GM18507 (cell line): Measurements from ENCODE around the gene SYNE2.
A peak's percentile ranks its signal among the peaks of the same experiment; 100 is the strongest.
"Not testable (repeated sequence)": the region's sequence is repeated elsewhere in the genome, so short reads cannot be mapped to it uniquely, and the experiment has no call there.

ENCODE experiments used
- DNase-seq: peaks from one replicate; pipeline ENCODE4 v3.0.0; 2011; ENCODE audit warnings: low read depth; ENCODE audit not compliant: insufficient read length; ENCODE audit errors: extremely low spot score
- FAIRE-seq: peaks from 2 replicates; lab custom pipeline; 2011; peaks lifted over from hg19 to GRCh38; lab: Jason Lieb, UNC

SYNE2 gene

DNA sequence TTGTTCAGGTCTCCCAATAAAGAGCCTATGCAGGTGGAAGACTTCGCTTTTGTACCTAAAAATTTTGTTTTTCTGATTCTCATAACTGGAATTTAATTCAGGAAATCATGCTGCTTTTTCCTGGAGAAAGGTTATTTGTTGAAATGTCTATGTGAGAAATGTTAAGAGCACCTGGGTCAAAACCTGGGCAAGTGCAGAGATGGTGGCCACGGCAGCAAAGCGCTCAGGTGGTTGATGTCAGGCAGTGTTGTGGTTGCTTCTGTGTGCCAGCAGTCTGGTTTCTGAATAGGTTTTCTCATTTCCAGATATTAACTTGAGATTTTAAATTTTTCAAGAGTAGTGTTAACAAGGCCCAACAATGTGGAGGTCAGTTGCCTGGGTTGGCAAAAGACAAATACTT lies 345.2 kb downstream of the SYNE2 start:
- no peak for DNase-seq
- FAIRE-seq: no peak

DNA sequence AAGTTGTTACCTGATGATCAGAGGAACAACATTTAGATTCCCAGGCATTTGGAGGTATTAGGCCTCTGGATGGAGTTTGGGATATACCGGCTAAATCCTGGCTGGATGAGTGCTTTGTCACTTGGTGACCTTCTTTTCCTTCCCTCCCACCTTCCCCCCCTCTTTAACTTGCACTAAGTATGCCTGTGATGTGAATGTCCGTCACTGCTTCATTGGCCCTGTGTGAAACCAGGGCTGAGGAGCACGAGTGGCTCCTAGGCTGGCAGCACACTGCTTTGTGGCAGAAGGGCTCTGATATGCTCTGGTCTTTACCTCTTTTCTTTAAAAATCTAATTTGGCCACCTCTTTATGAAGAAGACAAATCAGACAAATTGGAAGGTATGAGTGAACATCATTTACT lies 345.7 kb downstream of the SYNE2 start:
- no peak for FAIRE-seq

DNA sequence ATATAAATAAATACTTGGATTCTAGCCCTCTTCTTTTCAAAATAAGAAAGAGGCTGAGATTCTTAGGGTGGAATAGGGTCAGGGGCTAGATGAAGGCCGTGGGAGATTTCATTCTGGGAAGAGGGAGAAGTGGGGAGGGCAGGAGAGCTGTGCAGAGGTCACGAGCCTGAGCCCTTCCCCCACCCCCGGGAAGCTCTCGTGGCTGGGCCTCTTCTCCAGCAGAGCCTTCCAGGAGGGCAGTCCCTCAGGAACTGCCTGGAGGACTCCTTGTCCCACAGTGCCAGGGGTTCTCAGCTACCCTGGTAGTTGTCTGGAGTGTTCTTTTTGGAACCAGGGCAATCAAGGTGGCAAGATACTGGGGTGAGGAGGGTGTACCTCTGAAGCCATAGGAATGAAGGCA lies 347.4 kb downstream of the SYNE2 start:
- FAIRE-seq: no peak

More for the DNA sequence above, 345.7 kb downstream of the SYNE2 start:
- DNase-seq: no peak

DNA sequence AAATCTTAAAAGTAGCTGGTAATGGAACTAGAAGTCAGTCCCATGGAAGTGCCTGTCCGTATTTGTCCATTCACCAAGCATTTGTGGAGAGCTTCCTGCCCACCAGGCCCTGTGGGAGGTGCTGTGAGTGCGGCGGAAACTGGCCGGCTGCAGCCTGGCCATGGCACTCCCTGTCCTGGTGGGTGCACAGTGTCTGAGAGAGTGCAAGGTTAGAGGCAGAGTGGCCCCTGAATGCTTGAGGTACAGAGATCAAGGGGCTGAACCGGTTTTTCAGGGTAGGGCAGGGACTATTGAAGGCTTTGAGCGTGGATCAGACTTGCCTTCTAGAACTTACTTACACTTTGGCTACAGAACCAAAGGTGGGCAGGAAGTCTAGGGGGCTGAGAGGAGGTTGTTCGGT lies 348.5 kb downstream of the SYNE2 start:
- FAIRE-seq: no peak
- no peak for DNase-seq

More for the DNA sequence above, 347.4 kb downstream of the SYNE2 start:
- DNase-seq: no peak

DNA sequence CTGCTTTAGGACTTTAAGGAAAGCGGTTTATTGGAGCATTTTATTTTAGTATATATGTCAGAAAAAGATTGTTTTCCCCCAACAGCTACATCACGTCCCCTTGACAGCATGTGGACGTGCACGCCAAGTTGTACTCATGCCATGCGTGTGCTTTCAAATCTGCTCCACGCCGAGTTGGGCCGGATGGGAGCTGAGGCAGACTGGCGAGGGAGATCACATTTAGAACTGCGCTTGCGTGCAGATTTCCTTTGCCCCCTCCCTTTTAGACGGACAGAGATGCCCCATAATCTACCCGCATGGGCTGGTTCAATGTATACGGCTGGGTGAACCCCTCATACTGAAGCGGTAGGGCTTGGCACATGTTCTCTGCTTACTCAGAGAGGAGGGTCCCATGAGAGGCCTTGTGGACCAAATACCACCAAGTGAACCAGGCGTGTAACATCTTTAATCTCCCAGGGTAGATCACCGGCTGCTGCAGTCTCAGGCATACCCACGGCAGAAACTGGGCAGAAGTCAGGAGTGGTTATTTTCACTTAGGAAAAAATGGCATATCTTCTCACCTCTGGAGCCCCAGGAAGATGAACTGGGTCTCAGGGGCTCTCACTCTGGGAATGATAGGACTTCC lies 349.2 kb downstream of the SYNE2 start:
- FAIRE-seq (no peak), DNase-seq (no peak)

DNA sequence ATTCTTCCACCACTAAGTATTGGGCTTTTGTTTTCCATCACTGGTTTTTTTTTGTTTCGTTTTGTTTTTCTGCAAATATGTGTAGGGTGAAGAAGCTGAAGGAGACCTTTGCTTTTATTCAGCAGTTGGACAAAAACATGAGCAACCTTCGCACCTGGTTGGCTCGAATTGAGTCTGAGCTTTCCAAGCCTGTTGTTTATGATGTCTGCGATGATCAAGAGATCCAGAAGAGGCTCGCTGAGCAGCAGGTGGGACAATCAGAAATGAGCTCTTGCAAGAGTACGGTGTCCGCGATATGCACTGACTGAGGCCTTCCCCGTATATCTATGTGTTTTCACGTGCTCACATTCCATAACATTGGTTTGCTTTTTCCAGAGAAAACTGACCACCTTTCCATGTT lies 349.9 kb downstream of the SYNE2 start:
- no peak for FAIRE-seq
- no peak for DNase-seq

DNA sequence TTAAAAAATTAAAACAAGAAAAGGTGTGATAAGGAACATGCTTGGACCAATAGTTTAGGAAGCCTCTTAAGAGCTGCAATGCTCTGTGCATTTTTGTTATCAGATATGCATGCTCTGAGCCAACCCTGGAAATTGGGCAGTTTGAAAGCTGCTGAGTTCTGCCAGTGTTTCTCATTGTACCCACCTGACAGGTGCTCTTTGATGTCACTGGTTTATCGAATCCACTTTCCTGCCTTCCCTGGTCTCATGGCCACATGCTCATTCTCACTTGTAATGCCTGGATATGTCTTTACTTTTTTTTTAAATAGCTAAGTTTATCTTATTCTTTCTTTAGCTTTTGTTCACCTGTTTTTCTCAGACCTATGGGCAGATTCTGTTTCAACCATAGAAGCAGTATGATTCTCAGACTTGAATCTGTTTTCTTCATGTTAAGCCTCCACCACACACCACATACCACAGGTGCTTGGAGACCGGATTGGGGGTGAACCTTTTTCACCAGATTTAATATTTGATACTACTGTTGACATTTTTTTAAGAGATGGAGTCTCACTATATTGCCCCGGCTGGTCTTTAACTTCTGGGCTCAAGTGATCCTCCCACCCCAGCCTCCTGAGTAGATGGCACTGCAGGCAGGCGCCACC lies 350.7 kb downstream of the SYNE2 start:
- DNase-seq: no peak
- FAIRE-seq: no peak

DNA sequence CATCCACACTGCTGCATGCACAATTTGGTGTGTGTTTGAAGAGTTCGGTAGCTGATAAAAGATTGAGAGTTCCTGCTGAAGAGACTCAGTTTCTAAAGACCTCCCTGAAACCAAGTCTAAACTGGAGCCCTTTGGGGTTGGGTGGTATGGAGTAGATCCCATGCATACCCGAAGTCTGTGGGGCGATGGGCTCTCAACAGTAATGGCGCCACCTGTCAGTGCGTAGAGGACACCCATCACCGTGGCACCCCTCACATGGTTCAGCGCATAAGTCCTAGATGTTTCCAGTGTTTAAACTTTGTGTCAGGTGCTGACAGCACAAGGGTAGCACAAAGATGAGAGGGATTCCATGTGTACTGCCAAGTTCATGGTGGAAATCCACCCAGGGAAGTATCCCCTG lies 355.5 kb downstream of the SYNE2 start:
- DNase-seq (no peak), FAIRE-seq (no peak)

DNA sequence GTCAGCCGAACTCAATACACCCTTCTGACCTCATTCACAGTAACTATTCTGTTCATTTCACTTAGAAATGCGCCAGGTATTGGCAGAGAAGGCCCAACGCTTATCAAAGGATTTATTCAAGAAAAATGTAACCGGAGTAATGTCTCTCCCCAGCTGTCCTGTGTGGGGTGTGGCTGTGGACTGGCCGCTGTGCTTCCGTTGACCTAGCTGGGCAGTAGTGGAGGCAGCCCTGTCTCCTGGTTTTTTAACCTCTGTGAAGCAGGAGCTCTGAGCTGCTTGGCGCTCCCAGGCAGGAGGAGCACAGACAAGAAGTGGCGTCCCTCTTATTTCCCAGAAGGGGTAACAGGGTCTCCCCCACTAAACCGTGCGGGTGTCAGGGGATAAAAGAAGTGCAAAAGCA lies 356.2 kb downstream of the SYNE2 start:
- FAIRE-seq (no peak), DNase-seq (no peak)

DNA sequence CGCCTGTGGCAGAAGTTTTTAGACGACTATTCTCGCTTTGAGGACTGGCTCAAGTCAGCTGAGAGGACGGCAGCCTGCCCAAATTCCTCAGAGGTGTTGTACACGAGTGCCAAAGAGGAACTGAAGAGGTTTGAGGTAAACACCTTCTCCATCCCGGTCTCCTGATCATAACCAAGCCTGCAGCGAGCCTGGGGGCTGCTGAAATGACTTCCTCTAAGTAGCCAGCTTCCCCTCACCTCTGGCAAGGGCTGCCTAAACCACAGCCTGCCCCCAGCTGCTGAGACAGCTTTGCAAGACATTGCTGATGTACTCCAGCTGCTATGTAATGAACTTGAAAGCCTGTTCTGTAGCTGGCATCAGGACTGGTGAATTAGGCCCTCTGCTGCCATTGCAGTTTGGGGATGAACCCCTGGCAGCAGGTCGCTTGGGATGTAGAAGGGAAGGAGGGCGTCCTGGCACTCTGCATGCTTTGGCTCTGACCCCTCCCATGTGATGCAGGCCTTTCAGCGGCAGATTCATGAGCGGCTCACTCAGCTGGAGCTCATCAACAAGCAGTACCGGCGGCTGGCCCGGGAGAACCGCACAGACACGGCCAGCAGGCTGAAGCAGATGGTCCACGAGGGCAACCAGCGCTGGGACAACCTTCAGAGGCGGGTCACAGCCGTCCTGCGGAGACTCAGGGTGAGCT lies 356.8 kb downstream of the SYNE2 start:
- DNase-seq (peak; percentile 25), FAIRE-seq (peak; percentile 62)

DNA sequence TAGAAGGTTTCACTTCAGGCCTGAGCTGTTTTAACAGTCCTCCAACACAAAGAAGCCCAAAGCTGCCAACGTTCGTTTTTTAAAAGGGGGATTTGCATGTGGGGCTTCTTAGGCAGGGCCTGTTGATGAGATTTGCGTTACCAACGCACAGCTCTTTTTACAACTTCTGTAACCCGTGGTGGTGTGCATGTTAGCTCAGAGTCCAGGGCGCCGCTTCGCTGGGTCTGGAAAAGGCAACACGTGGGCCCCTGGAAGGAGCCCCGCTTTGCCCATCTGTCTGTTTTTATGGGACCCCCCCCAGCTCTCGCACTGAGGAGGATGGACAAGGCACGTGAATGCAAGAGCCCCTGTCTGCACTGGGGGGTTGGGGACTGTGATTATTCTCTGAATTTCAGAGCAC lies 357.4 kb downstream of the SYNE2 start:
- FAIRE-seq: no peak
- no peak for DNase-seq

DNA sequence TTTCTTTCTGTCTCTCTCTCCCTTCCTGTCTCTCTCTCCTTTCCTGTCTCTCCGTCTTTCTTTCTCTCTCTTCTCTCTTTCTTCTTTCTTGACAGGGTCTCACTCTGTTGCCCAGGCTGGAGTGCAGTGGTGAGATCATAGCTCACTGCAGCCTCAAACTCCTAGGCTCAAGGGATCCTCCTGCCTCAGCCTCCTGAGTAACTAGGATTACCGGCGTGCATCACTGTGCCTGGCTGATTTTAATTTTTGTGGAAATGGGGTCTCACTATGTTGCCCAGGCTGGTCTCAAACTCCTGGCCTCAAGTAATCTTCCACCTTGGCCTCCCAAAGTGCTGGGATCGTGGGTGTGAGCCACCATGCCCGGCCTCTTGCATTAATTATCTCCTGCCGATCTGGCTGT lies 358.1 kb downstream of the SYNE2 start:
- not testable (repeated sequence) for FAIRE-seq

DNA sequence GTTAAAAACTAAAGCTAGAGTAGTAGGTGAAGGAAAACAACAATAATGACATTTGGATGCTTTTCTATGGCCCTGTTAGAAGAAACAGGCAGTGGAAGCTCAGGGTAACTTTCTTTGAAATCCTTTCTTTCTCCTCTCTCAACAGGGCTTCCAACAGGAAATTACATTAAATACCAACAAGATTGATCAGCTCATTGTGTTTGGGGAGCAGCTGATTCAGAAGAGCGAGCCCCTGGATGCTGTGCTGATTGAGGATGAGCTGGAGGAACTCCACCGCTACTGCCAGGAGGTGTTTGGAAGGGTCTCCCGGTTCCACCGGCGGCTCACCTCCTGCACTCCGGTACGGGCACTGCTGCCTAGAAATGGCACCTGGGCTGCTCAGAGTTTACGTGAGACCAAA lies 359.9 kb downstream of the SYNE2 start:
- DNase-seq (no peak), FAIRE-seq (no peak)

More for the DNA sequence above, 358.1 kb downstream of the SYNE2 start:
- DNase-seq: not testable (repeated sequence)

DNA sequence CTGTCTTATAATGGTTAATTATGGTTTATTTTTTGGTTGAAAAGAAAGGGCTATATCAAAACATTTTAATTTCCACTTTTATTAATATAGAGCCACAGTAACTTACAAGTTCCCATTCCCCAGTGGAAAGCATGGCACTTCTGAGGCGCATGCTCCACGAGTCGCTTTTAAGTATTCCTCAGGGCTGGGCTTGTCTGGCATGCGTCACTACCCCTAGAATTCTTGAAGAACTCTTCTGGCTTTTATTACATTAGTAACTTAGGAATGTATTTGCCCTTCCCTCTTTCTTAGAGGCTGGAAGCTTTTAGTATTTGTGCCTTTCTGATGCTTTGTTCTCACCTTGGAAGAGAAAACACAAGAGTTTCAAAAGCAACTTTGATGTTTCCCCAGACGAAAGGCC lies 360.3 kb downstream of the SYNE2 start:
- no peak for FAIRE-seq
- no peak for DNase-seq

DNA sequence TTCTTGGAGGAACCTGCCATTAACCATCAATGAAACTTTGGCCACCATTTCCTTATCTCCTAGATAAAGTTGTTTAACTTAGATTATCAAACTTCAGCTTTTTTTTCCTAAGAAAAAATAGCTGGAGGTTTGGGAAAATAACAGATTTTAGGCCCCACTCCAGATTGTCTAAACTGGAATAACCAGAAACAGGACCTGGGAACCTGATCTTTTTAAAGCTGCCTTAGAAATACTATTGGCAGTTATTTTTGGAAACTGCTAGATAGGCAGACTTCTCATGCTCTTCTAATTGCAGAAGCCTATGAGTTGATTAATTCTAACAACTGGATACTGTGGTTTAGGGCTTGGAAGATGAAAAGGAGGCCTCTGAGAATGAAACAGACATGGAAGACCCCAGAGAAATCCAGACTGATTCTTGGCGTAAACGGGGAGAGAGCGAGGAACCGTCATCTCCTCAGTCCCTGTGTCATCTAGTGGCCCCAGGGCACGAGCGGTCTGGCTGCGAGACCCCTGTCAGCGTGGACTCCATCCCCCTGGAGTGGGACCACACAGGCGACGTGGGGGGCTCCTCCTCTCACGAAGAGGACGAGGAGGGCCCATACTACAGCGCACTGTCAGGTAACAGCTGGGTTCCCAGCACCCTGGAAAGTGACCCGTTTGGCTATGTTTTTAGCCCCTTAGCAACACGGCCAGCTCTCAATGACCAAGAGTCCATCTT lies 361.2 kb downstream of the SYNE2 start:
- FAIRE-seq (no peak), DNase-seq (no peak)

DNA sequence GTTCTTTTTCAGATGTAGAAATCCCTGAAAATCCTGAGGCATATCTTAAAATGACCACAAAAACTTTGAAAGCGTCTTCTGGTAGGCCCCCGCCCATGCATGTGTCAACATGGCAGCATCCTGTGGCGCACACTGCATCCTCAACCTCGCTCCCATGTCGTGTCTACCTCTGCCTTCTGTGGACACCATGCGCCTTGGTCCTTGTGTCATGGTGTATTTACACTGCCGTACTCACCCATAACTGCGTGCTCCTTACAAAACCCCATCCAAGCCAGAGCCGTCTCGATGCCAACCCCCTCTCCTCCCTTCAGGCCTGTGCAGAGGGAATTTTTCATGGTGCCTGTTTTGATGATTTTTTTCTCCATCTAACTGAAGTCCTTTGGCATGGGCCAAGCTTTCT lies 362.5 kb downstream of the SYNE2 start:
- DNase-seq (no peak), FAIRE-seq (no peak)

DNA sequence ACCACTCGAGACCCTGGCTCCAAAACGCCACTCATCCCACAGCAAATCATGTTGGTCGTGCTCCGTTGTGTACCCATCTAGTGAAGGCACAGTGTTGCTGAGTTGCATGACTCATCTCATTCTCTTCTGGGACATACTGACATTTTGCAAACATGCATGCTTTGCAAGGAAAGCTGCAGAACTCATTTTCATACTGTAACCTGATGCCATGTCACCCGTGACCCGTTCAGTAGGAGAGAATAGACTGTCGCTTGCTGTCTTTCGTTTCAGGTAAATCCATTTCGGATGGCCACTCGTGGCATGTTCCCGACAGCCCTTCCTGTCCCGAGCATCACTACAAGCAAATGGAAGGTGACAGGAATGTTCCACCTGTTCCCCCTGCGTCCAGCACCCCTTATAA lies 363.2 kb downstream of the SYNE2 start:
- DNase-seq: no peak
- FAIRE-seq: no peak

DNA sequence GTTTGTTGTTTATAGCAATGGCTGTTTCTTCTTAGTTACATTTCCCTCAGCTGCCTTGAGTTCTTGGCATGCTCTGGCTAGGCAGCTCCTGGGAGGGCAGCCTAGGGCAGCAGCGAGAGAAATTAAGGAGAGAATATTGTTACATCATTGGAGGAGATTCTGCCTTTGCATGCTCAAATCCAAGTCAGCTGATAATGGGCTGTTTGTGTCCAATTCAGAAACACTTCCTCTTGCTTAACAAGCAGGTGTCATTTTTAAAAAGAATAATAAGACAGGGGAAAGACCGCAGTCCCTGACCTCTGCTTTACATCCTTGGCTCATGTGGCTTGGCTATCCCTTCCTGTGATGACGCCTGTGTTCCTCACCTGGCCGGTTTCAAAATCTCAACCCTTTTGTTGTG lies 364.5 kb downstream of the SYNE2 start:
- DNase-seq (no peak), FAIRE-seq (peak; percentile 67)

DNA sequence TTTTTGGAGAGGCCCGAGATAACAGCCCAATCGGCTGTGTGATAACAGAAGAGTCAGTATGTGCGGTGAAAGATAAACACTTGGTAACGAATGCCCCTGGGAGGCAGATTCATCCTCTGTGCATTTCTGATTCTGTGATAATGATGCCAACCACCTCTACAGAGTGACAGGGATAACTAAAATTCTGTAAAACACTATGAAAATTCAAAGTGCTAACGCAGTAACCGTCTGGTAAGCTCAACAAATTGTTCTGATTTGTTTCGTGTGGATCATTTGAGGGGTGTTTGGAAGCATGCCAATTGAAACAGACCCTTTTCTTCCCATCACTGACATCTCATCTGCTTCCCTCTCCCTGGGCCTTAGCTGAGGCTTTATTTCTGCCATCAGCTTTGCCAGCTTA lies 365.0 kb downstream of the SYNE2 start:
- DNase-seq (no peak), FAIRE-seq (no peak)
